Thyroid gland (tissue), 4 donors: ENCODE results near the gene KIF13A.

Experiments used
- CTCF ChIP-seq, 6 experiments: fragments of 200-600 bp in 3 of 6; fragments of 450-650 bp in 3 of 6; sonication (generic) in 3 of 6; IDR thresholded peaks; one replicate each; pipeline ENCODE4 v1.5.1; 2016 to 2019; ENCODE audit warnings: antibody characterized with exemption in 6 of 6, mild to moderate bottlenecking in 2 of 6, inconsistent platforms in 1 of 6, moderate library complexity in 1 of 6
- POLR2A ChIP-seq, 2 donors: fragments of 450-650 bp; IDR thresholded peaks; one replicate each; pipeline ENCODE4 v1.6.1; 2017; ENCODE audit warnings: antibody characterized with exemption in 2 of 2, mild to moderate bottlenecking in 2 of 2, moderate library complexity in 1 of 2

GRCh38 chr6:17845598-17845997 is 141.8 kb downstream of the KIF13A start:
- TF ChIP-seq POLR2A (IDR thresholded peaks at IDR 0.05) (no peak), CTCF (IDR thresholded peaks at IDR 0.05) (peak in 1 of 6 experiments; percentile 12)
